HepG2 (cell line): Measurements from ENCODE around the gene CSTF1. TPM values are rescaled to one million over a fixed set of nuclear protein-coding genes. Genes with fewer than 3 reads are reported as not detected.

Experiments
- ATAC-seq: fragments of 200-7000 bp; cut with Tn5 transposase; 3 replicates; pipeline ENCODE4 v1.9.1; 2020; ENCODE audit warnings: mild to moderate bottlenecking, moderate library complexity
- BruUV-seq: library from RNA; stranded (reverse); fragments of 400-500 nt; replicated peaks from 2 replicates; lab custom pipeline; 2021; lab: Mats Ljungman, UMichigan
- CTCF ChIA-PET: fragments of 300-600 bp; formaldehyde crosslinking; extraction: SDS; loops from one replicate; lab custom pipeline; 2021; ENCODE audit warnings: low total read pairs, inconsistent platforms, low intra/inter-chr PET ratio; lab: Yijun Ruan, JAX
- POLR2A ChIA-PET: fragments of 350-600 bp; sonication (Branson Sonifier 250); formaldehyde crosslinking; loops from one replicate; lab custom pipeline; 2020; ENCODE audit warnings: antibody characterized with exemption, inconsistent platforms; lab: Yijun Ruan, JAX
- DNase-seq: peaks from one replicate; pipeline ENCODE4 v3.0.0-alpha.2; 2015; ENCODE audit warnings: low spot score
- FAIRE-seq: peaks from 3 replicates; lab custom pipeline; 2011; peaks lifted over from hg19 to GRCh38; lab: Jason Lieb, UNC
- H2AFZ ChIP-seq: one replicate; pipeline ENCODE4 v1.6.1; 2011; ENCODE audit warnings: low read length, inconsistent platforms
- H3K27ac ChIP-seq: fragments of 300-600 bp; 3 replicates; pipeline ENCODE4 v1.8.0; 2011; ENCODE audit warnings: mixed run types, mild to moderate bottlenecking, mixed read lengths, low read length, inconsistent platforms; ENCODE audit not compliant: insufficient read depth; ENCODE audit errors: extremely low read length
- H3K27me3 ChIP-seq, 2 experiments: fragments of 200-600 bp in 1 of 2; 2 replicates in 1 of 2; 3 replicates in 1 of 2; pipeline versions ENCODE4 v1.6.0 to v1.8.0; 2011; ENCODE audit warnings: low read length in 2 of 2, mild to moderate bottlenecking in 2 of 2, moderate library complexity in 2 of 2, inconsistent platforms in 1 of 2; ENCODE audit not compliant: insufficient read depth in 2 of 2, control insufficient read depth in 1 of 2
- H3K36me3 ChIP-seq, 2 experiments: fragments of 200-600 bp in 1 of 2; replicated peaks in 1 of 2; 2 replicates in 1 of 2; 3 replicates in 1 of 2; pipeline versions ENCODE4 v1.5.1 to v1.8.0; 2011; ENCODE audit warnings: low read length in 2 of 2, inconsistent platforms in 1 of 2; ENCODE audit not compliant: insufficient read depth in 2 of 2, control insufficient read depth in 1 of 2
- H3K4me1 ChIP-seq: 2 replicates; pipeline ENCODE4 v1.5.1; 2012; ENCODE audit warnings: low read length, inconsistent platforms; ENCODE audit not compliant: insufficient read depth
- H3K4me2 ChIP-seq: 2 replicates; pipeline ENCODE4 v1.6.0; 2011; ENCODE audit warnings: low read depth, low read length, inconsistent platforms
- H3K4me3 ChIP-seq, 3 experiments: fragments of 200-600 bp in 1 of 3; sonication (generic), shearing (Covaris generic) in 1 of 3; replicated peaks in 1 of 3; 2 replicates each; pipeline ENCODE4 v1.5.1; 2011 to 2016; ENCODE audit warnings: low read length in 3 of 3, inconsistent platforms in 2 of 3, low read depth in 2 of 3, mild to moderate bottlenecking in 2 of 3, control low read depth in 1 of 3, mixed read lengths in 1 of 3; ENCODE audit not compliant: insufficient read depth in 1 of 3
- H3K79me2 ChIP-seq: one replicate; pipeline ENCODE4 v1.6.1; 2011; ENCODE audit warnings: low read length, inconsistent platforms; ENCODE audit not compliant: insufficient read depth
- H3K9ac ChIP-seq: 2 replicates; pipeline ENCODE4 v1.6.0; 2011; ENCODE audit warnings: mild to moderate bottlenecking, low read depth, low read length, inconsistent platforms; ENCODE audit not compliant: insufficient read depth
- H3K9me3 ChIP-seq: 2 replicates; pipeline ENCODE4 v1.5.1; 2012; ENCODE audit warnings: mild to moderate bottlenecking, low read length
- H4K20me1 ChIP-seq: 2 replicates; pipeline ENCODE4 v1.6.0; 2011; ENCODE audit warnings: inconsistent platforms, mild to moderate bottlenecking, low read length, moderate library complexity; ENCODE audit not compliant: insufficient read depth
- FOXP1 ChIP-seq, 2 experiments: fragments of 450-650 bp in 1 of 2; IDR thresholded peaks; 2 replicates each; pipeline ENCODE4 v1.6.1; 2017 to 2018; ENCODE audit warnings: antibody characterized with exemption in 1 of 2
- GABPA ChIP-seq, 2 experiments: IDR thresholded peaks; 2 replicates each; pipeline ENCODE4 v1.6.1; 2011 to 2016; ENCODE audit warnings: low read depth in 2 of 2, low read length in 1 of 2, missing biosample characterization in 1 of 2, missing genetic modification characterization in 1 of 2
- KDM5A ChIP-seq: fragments of 200-600 bp; sonication (generic); IDR thresholded peaks from 2 replicates; pipeline ENCODE4 v1.7.0; 2018; ENCODE audit warnings: antibody characterized with exemption, mild to moderate bottlenecking, low read length, borderline replicate concordance
- RELA ChIP-seq: sonication (generic); formaldehyde crosslinking; IDR thresholded peaks from 2 replicates; pipeline ENCODE4 v1.4.0; 2020; ENCODE audit warnings: missing genetic modification reagents
- REPIN1 ChIP-seq: sonication (generic); formaldehyde crosslinking; IDR thresholded peaks from 2 replicates; pipeline ENCODE4 v1.8.0; 2022; ENCODE audit warnings: missing genetic modification reagents, low read depth, mild to moderate bottlenecking, borderline replicate concordance
- REXO4 ChIP-seq: sonication (generic); formaldehyde crosslinking; IDR thresholded peaks from 2 replicates; pipeline ENCODE4 v1.8.0; 2022; ENCODE audit warnings: missing genetic modification reagents, mild to moderate bottlenecking, borderline replicate concordance
- SPEN ChIP-seq: sonication (generic); formaldehyde crosslinking; IDR thresholded peaks from 2 replicates; pipeline ENCODE4 v1.5.1; 2020; ENCODE audit warnings: low read depth, mild to moderate bottlenecking, missing genetic modification reagents
- ZBTB7B ChIP-seq: sonication (generic); formaldehyde crosslinking; IDR thresholded peaks from 2 replicates; pipeline ENCODE4 v1.4.0; 2020; ENCODE audit warnings: missing genetic modification reagents
- WGBS: methylation state at CpG from one replicate; pipeline ENCODE4 v1.1.6; 2017; ENCODE audit warnings: low lambda C conversion rate; 5-methylcytosine and 5-hydroxymethylcytosine counted together
- in situ Hi-C: cut with HindIII; loops from 2 replicates; pipeline ENCODE4 v1.10.0; 2017; ENCODE audit warnings: low pct_unique_long_range_greater_than_20kb; ENCODE audit not compliant: extremely low pct_ligation_motif_present
- intact Hi-C: fragments of 100-400 bp; cut with micrococcal nuclease; formaldehyde crosslinking; loops from one replicate; pipeline ENCODE4 v1.10.0; 2022; ENCODE audit not compliant: unreplicated experiment
- polyA plus RNA-seq, 8 experiments: library from polyadenylated mRNA; depleted of rRNA in 3 of 8; stranded (reverse) in 7 of 8; unstranded in 1 of 8; fragments of >200 nt; fragmentation: Illumina TruSeq in 4 of 8; extraction: Trizol in 4 of 8; gene quantifications; 2 replicates each; pipeline versions ENCODE4 v1.2.1 to v1.2.3, GENCODE V29; 2011 to 2016; ENCODE audit warnings: low read depth in 4 of 8, missing spikeins in 1 of 8, mixed read lengths in 1 of 8; ENCODE audit not compliant: insufficient read depth in 1 of 8
- total RNA-seq, 5 experiments: library from RNA; depleted of rRNA; stranded (reverse); fragments of >200 nt; fragmentation: Illumina TruSeq; extraction: Trizol; gene quantifications; 2 replicates each; pipeline ENCODE4 v1.2.3, GENCODE V29; 2016; ENCODE audit warnings: low read depth in 1 of 5
- TF ChIP-seq, protein P1 (sequence below): sonication (generic); formaldehyde crosslinking; IDR thresholded peaks from 2 replicates; pipeline ENCODE4 v1.8.0; 2022; ENCODE audit warnings: mild to moderate bottlenecking, missing genetic modification reagents, moderate library complexity
- TF ChIP-seq, protein P2 (sequence below): IDR thresholded peaks from 2 replicates; pipeline ENCODE4 v1.6.1; 2016; ENCODE audit warnings: missing compliant biosample characterization, missing genetic modification reagents, borderline replicate concordance
- TF ChIP-seq, protein P3 (sequence below): sonication (generic); formaldehyde crosslinking; IDR thresholded peaks from 2 replicates; pipeline ENCODE4 v1.4.0; 2020; ENCODE audit warnings: missing genetic modification reagents, mild to moderate bottlenecking, borderline replicate concordance

The CSTF1 gene
- total and polyA plus RNA-seq, 2 of the 13 experiments (the other 11 are each of a cell fraction or from before 2014, with no cell fraction given): 70.9 to 100 TPM

DNA sequence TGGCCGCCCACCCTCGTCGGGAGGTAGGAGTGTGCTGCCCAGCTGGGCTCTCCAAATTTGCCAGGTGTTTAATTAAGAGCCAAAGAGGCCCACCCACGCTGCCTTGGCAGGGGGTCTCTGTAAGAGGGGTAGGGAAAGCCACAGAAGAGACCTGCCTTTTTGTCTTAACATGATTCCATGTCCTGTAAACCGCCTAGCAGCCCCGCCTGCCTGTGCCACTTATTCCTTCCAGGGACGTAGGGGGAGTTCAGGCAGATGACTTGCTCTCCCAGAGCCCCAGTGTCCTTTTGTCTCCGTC lies 31.6 kb upstream of the CSTF1 start:
- WGBS: 97% methylated on average over 8 of the region's 8 CpGs
- in situ Hi-C loops: no loop called here
- no TSS peak for BruUV-seq
- Histone ChIP-seq H3K4me1 (peaks cover 29% of the 10 kb centered on the region), H3K36me3 (peaks cover 1 to 7% of the 10 kb centered on the region in 2 experiments; a peak in 3 of 5 replicates), H3K27ac (peak overlapping the region; percentile 76), H3K9ac (peak overlapping the region; percentile 93; the same call in 1 of the 2 replicates), H3K27me3 (no peaks in the 10 kb centered on the region; a peak in 1 of 5 replicates), H3K4me3 (no peak overlapping the region), H3K79me2 (peaks cover 11% of the 10 kb centered on the region), H2AFZ (no peak overlapping the region), H3K9me3 (no peaks in the 10 kb centered on the region), H4K20me1 (peaks cover 3% of the 10 kb centered on the region; the same call in 1 of the 2 replicates), H3K4me2 (peak overlapping the region; percentile 92)
- POLR2A ChIA-PET: interaction anchor here (1.3 to 5.9 kb wide), 2 partner anchors 15 to 32 kb away, joined by 5 to 91 read pairs; partner anchors contain the start of genes AURKA and CSTF1
- ATAC-seq (no peak), DNase-seq (no peak), FAIRE-seq (no peak)
- 0 out of 2 replicates have a peak, but pooled peaks have one; percentile 23 for TF ChIP-seq SPEN (CRISPR knock-in tag)
- TF ChIP-seq REXO4: no peak
- CTCF ChIA-PET: no interaction called here
- intact Hi-C loops: loop anchor here (1.0 kb wide), 1 partner anchor 31 kb away; the partner anchor contains the start of genes AURKA and CSTF1

DNA sequence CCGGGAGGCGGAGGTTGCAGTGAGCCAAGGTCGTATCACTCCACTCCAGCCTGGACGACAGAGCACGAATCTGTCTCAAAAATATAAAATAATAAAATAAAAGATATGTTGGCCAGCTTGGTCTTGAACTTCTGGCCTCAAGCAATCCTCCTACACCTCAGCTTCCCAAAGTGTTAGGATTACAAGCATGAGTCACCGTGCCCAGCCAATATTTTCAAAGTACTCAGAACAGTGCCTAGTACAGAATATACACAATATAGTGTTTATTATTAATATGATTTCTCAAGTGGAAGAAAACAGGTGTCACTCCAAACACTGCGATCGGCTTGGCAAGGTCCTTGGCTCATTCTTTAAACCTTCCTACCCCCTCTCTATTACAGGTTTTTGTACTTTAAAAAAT lies 30.5 kb upstream of the CSTF1 start:
- no peak for ATAC-seq
- intact Hi-C loops: no loop called here
- no peak for FAIRE-seq
- no peak for TF ChIP-seq REPIN1 (CRISPR knock-in tag)
- no peak for TF ChIP-seq FOXP1 (IDR thresholded peaks at IDR 0.05)
- no peak for TF ChIP-seq FOXP1 (CRISPR knock-in tag; IDR thresholded peaks at IDR 0.05)
- TF ChIP-seq RELA: no peak
- no peak for TF ChIP-seq ZBTB7B (CRISPR knock-in tag)
- TF ChIP-seq, protein P1, sequence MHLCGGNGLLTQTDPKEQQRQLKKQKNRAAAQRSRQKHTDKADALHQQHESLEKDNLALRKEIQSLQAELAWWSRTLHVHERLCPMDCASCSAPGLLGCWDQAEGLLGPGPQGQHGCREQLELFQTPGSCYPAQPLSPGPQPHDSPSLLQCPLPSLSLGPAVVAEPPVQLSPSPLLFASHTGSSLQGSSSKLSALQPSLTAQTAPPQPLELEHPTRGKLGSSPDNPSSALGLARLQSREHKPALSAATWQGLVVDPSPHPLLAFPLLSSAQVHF: no peak
- TF ChIP-seq KDM5A: no peak
- TF ChIP-seq, protein P2, sequence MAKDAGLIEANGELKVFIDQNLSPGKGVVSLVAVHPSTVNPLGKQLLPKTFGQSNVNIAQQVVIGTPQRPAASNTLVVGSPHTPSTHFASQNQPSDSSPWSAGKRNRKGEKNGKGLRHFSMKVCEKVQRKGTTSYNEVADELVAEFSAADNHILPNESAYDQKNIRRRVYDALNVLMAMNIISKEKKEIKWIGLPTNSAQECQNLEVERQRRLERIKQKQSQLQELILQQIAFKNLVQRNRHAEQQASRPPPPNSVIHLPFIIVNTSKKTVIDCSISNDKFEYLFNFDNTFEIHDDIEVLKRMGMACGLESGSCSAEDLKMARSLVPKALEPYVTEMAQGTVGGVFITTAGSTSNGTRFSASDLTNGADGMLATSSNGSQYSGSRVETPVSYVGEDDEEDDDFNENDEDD (CRISPR knock-in tag): no peak
- TF ChIP-seq GABPA (IDR thresholded peaks at IDR 0.05; ENCODE audit: low read depth, low read length): no peak
- no peak for TF ChIP-seq GABPA (CRISPR knock-in tag; IDR thresholded peaks at IDR 0.05; ENCODE audit: low read depth)
- TF ChIP-seq, protein P3, sequence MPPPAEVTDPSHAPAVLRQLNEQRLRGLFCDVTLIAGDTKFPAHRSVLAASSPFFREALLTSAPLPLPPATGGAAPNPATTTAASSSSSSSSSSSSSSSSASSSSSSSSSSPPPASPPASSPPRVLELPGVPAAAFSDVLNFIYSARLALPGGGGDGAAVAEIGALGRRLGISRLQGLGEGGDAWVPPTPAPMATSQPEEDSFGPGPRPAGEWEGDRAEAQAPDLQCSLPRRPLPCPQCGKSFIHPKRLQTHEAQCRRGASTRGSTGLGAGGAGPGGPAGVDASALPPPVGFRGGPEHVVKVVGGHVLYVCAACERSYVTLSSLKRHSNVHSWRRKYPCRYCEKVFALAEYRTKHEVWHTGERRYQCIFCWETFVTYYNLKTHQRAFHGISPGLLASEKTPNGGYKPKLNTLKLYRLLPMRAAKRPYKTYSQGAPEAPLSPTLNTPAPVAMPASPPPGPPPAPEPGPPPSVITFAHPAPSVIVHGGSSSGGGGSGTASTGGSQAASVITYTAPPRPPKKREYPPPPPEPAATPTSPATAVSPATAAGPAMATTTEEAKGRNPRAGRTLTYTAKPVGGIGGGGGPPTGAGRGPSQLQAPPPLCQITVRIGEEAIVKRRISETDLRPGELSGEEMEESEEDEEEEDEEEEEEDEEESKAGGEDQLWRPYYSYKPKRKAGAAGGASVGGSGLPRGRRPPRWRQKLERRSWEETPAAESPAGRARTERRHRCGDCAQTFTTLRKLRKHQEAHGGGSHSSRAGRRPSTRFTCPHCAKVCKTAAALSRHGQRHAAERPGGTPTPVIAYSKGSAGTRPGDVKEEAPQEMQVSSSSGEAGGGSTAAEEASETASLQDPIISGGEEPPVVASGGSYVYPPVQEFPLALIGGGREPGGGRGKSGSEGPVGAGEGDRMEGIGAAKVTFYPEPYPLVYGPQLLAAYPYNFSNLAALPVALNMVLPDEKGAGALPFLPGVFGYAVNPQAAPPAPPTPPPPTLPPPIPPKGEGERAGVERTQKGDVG (CRISPR knock-in tag): no peak

More for the DNA sequence above, 30.5 kb upstream of the CSTF1 start:
- peaks cover 29% of the 10 kb centered on the region for H3K4me1 ChIP-seq
- in situ Hi-C loops: no loop called here
- H3K27me3 ChIP-seq: no peaks in the 10 kb centered on the region; a peak in 1 of 5 replicates
- H3K79me2 ChIP-seq: peaks cover 11% of the 10 kb centered on the region
- no peak overlapping the region for H2AFZ ChIP-seq
- peaks cover 3 to 18% of the 10 kb centered on the region in 2 experiments; a peak in 4 of 5 replicates for H3K36me3 ChIP-seq
- H3K9ac ChIP-seq: no peak overlapping the region
- H3K27ac ChIP-seq: no peak overlapping the region
- H3K4me3 ChIP-seq: no peak overlapping the region
- WGBS: 90% methylated on average over 8 of the region's 8 CpGs
- H4K20me1 ChIP-seq: peaks cover 3% of the 10 kb centered on the region; the same call in 1 of the 2 replicates
- no peak for DNase-seq
- H3K4me2 ChIP-seq: no peak overlapping the region
- BruUV-seq: no TSS peak
- H3K9me3 ChIP-seq: no peaks in the 10 kb centered on the region
- CTCF ChIA-PET: no interaction called here
- POLR2A ChIA-PET: interaction anchor here (5.9 kb wide), 1 partner anchor 31 kb away, joined by 91 read pairs; the partner anchor contains the start of genes AURKA and CSTF1
